ENCODE results near the gene TRIM54.

DNA sequence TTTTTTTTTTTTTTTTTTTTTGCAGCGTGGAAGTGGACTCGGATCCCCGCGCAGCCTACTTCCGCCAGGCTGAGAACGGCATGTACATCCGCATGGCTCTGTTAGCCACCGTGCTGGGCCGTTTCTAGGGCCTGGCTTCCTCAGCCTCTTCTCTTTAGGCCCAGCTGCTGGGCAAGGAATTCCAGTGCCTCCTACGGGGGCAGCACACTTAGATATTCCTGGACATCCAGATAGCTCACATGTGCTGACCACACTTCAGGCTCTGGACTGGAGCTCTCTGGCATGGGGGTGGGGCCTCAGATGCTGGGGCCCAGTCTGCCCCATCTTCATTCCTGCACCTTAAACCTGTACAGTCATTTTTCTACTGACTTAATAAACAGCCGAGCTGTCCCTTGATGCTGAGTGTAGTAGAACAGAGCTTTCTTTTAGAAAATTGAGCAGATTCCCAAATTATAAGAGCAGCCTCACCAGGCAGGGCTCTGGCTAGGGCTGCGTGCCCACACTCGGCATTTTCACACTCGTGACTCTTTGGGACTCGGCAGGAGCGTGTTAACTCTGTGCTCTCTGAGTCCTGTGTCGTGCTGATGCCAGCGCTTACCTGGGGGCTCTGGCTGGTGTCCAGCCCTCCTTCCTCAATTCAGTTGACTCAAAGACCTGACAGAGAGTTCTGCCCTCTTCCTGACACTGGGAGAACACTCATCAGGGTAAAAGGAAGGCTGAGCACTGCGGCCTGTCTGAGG is 38.7 kb upstream of the TRIM54 start:
- TF ChIP-seq, protein P1, sequence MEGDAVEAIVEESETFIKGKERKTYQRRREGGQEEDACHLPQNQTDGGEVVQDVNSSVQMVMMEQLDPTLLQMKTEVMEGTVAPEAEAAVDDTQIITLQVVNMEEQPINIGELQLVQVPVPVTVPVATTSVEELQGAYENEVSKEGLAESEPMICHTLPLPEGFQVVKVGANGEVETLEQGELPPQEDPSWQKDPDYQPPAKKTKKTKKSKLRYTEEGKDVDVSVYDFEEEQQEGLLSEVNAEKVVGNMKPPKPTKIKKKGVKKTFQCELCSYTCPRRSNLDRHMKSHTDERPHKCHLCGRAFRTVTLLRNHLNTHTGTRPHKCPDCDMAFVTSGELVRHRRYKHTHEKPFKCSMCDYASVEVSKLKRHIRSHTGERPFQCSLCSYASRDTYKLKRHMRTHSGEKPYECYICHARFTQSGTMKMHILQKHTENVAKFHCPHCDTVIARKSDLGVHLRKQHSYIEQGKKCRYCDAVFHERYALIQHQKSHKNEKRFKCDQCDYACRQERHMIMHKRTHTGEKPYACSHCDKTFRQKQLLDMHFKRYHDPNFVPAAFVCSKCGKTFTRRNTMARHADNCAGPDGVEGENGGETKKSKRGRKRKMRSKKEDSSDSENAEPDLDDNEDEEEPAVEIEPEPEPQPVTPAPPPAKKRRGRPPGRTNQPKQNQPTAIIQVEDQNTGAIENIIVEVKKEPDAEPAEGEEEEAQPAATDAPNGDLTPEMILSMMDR (IDR thresholded peaks at IDR 0.05): no peak
- no peak for TF ChIP-seq POLR2A (IDR thresholded peaks at IDR 0.05)

Measured in adrenal gland (tissue), 5 donors.